GM18951 (cell line): ENCODE measurements around the gene CROT.

ENCODE experiments used
- POLR2A ChIP-seq: IDR thresholded peaks from 4 replicates; pipeline ENCODE4 v1.6.1; 2011; ENCODE audit warnings: mild to moderate bottlenecking; ENCODE audit not compliant: insufficient read length, insufficient read depth; ENCODE audit errors: extremely low read depth
- in situ Hi-C: fragments of 300-500 bp; cut with MboI; formaldehyde crosslinking; loops from one replicate; pipeline ENCODE4 v1.12.0; 2022; ENCODE audit warnings: low sequenced_read_pairs, mixed read lengths, inconsistent platforms; ENCODE audit not compliant: unreplicated experiment

The CROT gene

DNA sequence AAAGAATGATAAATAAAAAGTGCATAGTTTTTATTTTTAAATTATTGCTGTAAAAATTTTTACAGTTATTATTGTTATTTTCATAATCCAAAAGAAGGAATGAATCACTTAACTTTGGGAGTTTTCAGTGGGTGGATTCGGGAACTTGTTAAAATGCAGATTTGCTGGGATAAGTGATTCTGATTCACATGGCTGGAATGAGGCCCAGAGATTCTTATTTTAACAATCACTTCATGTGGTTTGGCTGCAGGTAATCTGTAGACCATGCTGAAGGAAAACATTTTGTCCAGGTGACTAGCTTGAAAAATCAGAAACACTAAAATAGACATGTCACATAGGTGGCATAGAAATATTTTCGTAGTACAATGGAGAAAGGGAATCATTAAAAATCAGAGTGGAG, 13.9 kb downstream of the CROT start:
- in situ Hi-C loops = no loop called here
- TF ChIP-seq POLR2A = no peak

DNA sequence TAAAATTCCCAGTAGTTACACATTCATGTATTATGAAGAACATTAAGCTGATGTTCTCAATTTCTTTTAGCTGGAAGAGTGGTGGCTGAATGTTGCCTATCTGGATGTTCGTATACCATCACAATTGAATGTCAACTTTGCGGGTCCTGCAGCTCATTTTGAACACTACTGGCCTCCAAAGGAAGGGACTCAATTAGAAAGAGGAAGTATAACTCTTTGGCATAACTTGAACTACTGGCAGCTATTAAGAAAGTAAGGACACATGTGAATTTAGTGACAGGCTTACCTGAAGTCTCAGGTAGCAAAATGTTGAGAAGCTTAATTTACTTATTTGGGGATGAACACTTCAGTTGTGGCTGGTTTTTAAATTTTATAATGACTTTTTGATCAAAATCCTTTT, 15.9 kb downstream of the CROT start:
- no peak for TF ChIP-seq POLR2A
- in situ Hi-C loops = no loop called here

DNA sequence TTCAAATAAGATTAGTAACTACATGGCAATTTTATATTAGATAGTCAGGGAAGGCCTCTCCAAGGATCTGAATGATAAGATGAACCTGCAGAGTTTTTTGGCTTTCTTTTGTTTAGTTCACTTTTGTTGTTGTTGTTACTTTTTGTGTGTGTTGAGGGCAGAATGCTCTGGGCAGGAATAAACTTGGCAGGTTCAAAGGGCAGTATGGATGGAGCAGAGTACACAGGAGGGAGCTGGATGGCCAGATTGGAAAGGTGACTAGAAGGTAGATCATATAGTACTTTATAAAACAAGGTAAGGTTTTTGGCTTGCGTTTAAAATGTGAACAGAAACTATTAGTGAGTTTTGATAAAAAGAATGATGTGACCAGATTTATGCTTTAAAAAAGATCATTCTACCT, 17.9 kb downstream of the CROT start:
- in situ Hi-C loops = no loop called here
- no peak for TF ChIP-seq POLR2A

DNA sequence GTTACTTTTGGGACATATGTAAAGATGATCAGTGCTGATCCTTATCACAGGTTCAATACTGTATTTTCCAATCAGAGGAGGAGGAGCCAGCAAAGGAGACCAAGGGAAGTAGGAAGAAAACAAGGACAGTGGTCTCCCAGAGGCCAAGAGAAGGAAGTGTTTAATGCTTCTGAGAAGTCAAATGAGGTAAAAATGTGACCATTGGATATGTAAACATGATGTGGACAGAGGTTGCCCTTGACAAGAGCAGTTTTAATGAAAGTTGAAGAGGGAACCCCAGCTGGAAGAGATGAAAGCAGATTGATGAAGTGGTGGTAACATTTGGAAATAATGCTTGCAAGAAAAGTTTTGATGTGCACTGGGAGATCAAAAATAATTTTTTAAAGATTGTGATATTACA, 18.8 kb downstream of the CROT start:
- in situ Hi-C loops = no loop called here

DNA sequence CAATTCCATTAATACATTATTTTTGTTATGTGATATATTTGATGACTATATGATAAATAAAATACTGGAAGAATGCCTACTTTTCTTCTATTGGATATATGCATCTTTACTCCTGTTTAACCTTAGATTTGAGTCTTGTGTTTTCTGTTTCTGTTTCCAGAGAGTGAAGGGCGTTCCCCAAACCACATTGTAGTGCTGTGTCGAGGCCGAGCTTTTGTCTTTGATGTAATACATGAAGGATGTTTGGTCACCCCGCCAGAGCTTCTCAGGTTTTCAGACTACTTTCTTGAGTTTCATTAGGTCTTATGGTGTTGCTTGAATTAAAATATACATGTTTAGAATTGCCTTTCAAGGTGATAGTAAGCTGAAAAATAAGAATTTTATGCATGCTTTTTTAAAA, 23.8 kb downstream of the CROT start:
- in situ Hi-C loops = no loop called here
- no peak for TF ChIP-seq POLR2A

More for the DNA sequence above, 18.8 kb downstream of the CROT start:
- TF ChIP-seq POLR2A = no peak

DNA sequence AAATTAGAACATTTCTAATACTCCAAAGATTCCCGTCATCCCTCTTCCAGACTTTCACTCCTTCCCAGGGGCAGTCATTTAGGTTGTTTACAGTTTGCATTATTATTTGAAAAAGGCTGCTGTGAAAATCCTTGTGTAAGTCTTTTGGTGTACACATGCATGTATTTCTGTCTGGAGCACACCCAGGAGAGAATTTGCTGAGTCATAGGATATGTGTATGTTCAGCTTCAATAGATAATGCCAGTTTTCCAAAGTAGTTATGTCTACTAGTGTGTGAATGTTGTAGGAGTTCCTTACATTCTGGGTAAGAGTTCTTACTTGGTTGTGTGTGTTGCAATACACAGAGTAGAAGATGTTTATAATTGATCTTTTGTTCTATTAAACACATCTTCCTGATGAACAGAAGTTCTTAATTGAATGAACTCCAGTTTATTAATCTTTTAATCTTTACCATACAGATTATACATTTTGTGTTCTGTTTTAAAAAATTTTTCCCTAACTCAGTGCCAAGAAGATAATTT, 25.3 kb downstream of the CROT start:
- in situ Hi-C loops = no loop called here

DNA sequence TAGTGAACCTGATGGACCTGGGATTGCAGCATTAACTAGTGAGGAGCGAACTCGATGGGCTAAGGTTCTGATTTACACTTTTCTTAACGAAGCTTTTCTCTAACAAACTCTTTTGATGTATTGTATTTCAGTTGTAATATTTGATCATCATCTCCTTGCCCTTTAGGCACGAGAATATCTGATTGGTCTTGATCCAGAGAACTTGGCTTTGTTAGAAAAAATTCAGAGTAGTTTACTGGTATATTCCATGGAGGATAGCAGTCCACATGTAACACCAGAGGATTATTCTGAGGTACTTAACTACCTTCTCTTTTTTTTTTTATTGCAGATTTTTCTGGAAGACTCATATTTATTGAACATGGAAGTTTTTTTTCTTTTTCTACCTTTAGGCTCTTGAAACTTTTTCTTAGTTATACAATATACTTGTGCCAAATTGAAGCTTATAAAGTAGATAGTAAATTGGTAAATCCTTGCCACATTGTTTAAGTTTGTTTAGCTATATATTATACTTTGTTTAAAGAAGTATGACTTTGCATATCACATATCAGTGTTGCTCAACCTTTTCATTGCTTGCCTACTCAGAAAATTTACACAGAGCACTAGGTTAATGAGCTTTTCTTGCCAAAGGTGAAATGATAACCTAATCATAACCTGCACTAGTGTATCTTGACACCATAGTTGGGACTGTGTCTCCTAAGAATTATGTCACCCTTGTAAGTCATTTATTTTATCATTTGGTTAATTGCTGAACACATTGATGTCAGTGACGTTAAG, 30.4 kb downstream of the CROT start:
- in situ Hi-C loops = no loop called here
- no peak for TF ChIP-seq POLR2A

More for the DNA sequence above, 25.3 kb downstream of the CROT start:
- no peak for TF ChIP-seq POLR2A

DNA sequence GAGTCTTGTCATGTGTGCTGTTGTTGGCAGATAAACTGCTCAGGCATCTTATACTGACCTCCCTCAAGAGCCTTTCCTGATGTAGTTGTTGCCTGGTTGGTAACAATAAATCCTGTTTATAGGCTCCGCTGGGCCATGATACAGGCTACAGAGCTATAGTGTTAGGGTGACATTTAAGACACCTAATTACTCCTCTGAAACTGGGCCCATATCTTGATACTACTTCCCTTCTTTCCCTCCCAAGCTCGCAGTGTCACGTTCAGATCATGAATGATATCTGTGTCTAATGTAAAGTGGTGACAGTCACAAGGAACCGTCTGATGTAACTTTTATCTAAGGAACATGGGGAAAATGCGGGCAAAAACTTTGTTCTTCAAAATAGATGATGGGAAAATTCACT, 35.4 kb downstream of the CROT start:
- in situ Hi-C loops = no loop called here
- no peak for TF ChIP-seq POLR2A

DNA sequence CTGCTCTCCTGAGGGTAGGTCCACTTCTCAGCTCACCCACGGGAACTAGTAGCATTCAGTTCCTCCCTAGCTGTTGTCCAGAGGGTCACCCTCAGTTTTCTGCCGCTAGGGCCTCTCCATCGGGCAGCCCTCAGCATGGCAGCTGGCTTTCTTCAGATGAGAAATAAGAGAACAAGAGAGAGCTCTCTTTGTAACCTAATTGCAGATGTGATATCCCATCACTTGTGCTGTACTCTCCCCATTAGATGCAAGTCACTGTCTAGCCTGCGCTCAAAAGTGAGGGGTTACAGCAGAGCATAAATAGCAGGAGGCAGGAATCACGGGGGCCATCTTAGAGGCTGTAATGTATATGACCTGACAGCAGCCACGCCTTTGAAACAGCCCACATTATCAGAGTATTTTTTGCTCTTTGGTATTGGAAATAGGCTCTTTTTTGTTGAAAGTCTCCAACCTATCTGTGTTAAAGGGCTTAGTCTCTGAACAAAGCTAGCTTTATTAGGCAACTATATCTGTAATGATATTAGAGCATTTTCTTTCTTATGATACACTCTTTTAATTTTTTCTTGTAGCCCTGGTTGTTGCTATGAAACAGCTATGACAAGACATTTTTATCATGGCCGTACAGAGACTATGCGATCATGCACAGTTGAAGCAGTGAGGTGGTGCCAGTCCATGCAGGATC, 45.7 kb downstream of the CROT start:
- TF ChIP-seq POLR2A = no peak
- in situ Hi-C loops = no loop called here

DNA sequence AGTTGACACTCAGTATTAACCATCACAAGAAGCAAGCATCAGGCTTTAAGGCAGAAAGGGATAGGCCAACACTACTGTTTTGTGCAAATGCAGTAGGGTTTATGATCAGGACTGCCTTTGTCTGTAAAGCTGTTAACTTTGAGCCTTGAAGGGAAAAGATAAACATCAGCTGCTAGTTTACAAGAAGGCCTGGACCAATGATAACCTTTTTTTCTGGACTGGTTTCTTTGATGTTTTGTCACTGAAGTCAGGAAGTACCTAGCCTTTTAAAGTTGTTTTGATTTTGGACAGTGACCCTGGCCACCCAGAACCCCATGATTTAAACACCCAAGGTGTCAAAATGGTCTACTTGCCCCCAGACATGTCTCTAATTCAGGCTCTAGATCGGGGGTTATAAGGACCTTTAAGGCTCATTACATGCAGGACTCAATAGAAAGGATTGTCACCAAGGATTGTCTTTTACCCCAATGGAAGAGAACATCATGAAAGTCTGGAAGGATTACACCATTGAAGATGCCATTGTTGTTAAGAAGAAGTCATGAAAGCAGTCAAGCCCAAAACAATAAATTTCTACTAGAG, 50.1 kb downstream of the CROT start:
- in situ Hi-C loops = no loop called here
- no peak for TF ChIP-seq POLR2A

DNA sequence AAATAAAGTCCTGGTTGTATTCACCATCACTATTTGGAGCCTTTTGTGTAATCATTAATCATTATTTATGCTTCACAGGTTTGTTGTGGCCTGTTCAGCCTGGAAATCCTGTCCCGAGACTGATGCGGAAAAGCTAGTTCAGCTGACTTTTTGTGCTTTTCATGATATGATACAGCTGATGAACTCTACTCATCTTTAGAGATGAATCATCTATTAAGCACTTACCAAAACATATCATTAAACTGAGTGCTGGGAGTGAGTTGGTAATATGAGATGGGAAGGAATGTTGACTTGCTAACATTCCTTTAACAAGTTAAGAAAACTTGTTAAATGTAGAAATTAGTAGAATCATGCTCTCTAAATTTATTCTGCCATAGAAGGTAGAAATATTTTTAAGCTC, 53.0 kb downstream of the CROT start:
- TF ChIP-seq POLR2A = no peak
- in situ Hi-C loops = no loop called here

DNA sequence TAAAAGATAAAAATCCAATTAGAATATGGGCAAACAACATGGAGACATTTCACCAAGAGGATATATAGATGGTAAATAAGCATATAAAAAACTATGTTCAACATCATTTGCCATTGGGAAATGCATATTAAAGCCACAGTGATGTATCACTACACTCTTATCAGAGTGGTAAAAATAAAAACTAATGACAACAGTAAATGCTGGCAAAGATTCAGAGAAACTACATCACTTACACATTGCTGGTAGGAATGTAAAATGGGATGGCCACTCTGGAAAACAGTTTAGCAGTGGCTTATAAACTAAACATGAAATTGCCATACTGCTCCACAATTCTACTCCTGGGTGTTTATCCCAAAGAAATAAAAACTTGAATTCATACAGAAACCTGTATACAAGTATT, 59.2 kb downstream of the CROT start:
- TF ChIP-seq POLR2A = no peak
- in situ Hi-C loops = loop anchor here (25.0 kb wide), 1 partner anchor 467 kb away; no protein-coding TSS in a partner anchor

DNA sequence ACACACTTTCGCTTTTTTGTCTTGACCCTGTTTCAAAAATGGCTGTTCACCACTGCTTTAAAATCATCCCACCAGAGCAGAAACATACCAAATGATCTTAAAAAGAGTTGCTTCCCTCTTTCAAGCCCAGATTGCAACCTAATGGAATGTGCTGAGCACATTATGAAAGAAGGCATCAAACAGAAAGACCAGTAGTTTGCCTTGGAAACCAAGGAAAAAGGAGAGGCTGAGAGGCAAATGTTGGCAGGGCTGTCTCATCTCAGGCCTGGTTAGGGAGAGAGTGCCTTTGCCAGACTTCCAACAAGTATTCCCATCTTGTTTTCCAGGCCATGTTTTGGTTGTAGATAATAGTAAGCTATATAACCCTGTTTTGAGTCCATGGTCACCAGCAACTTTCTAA, 65.7 kb downstream of the CROT start:
- in situ Hi-C loops = loop anchor here (5.0 to 25.0 kb wide), 2 partner anchors 99 to 474 kb away; no protein-coding TSS in a partner anchor
- no peak for TF ChIP-seq POLR2A
